Duodenal mucosa (tissue), 2 donors: ENCODE data around the gene BLTP3B.

Source experiments
- H3K27ac ChIP-seq: one replicate; pipeline ENCODE4 v1.7.0; 2013; ENCODE audit warnings: low read depth, low read length
- H3K27me3 ChIP-seq, 2 donors: one replicate each; pipeline ENCODE4 v1.7.0; 2013; ENCODE audit warnings: low read length in 2 of 2, control low read depth in 1 of 2; ENCODE audit not compliant: insufficient read depth in 2 of 2, control insufficient read depth in 1 of 2
- H3K36me3 ChIP-seq, 2 donors: one replicate each; pipeline ENCODE4 v1.7.0; 2013; ENCODE audit warnings: low read length in 2 of 2, control low read depth in 1 of 2; ENCODE audit not compliant: insufficient read depth in 2 of 2, control insufficient read depth in 1 of 2
- H3K4me1 ChIP-seq, 2 donors: one replicate each; pipeline ENCODE4 v1.7.0; 2013; ENCODE audit warnings: low read length in 2 of 2, control low read depth in 1 of 2; ENCODE audit not compliant: insufficient read depth in 2 of 2, control insufficient read depth in 1 of 2
- H3K4me3 ChIP-seq, 2 donors: one replicate each; pipeline ENCODE4 v1.7.0; 2013; ENCODE audit warnings: low read length in 2 of 2, low read depth in 1 of 2
- H3K9ac ChIP-seq, 2 donors: one replicate each; pipeline ENCODE4 v1.7.0; 2013; ENCODE audit warnings: low read length in 2 of 2, low read depth in 1 of 2
- H3K9me3 ChIP-seq, 2 donors: one replicate each; pipeline ENCODE4 v1.7.0; 2013; ENCODE audit warnings: low read length in 2 of 2, control low read depth in 1 of 2; ENCODE audit not compliant: control insufficient read depth in 1 of 2

The BLTP3B gene

DNA sequence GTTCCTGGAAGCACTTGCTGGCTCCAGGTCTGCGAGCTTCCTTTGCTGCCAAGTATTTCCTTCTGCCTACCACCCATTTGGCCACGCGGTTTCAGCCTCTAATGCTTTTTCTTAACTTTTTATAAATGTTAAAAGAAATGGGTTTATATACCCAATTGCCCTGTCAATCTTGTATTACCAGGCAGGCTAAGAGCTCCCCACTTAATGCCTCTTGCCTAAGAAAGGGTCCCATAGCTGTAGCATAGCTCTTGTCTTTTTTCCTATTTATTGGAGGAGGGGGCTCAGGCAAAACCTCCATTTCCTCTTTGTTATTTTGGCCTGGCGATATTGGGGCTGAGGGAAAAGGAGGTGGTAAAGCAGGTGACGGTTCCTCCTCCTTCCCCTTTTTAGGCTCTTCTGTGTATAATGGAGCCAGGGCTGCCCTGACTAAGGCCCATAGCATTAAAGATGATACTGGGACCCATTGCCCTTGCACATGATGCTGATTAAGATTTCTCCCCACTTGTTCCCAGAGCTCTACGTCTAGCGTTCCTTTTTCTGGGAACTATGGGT lies 21.6 kb upstream of the BLTP3B start:
- Histone ChIP-seq H3K9ac (no peak overlapping the region), H3K9me3 (peaks cover 0 to 5% of the 10 kb centered on the region in 2 donors), H3K36me3 (peaks cover 0 to 5% of the 10 kb centered on the region in 2 donors), H3K27ac (no peak overlapping the region), H3K4me3 (peak overlapping the region; percentile 40 to 53), H3K27me3 (no peaks in the 10 kb centered on the region), H3K4me1 (peaks cover 4 to 12% of the 10 kb centered on the region in 2 donors)

DNA sequence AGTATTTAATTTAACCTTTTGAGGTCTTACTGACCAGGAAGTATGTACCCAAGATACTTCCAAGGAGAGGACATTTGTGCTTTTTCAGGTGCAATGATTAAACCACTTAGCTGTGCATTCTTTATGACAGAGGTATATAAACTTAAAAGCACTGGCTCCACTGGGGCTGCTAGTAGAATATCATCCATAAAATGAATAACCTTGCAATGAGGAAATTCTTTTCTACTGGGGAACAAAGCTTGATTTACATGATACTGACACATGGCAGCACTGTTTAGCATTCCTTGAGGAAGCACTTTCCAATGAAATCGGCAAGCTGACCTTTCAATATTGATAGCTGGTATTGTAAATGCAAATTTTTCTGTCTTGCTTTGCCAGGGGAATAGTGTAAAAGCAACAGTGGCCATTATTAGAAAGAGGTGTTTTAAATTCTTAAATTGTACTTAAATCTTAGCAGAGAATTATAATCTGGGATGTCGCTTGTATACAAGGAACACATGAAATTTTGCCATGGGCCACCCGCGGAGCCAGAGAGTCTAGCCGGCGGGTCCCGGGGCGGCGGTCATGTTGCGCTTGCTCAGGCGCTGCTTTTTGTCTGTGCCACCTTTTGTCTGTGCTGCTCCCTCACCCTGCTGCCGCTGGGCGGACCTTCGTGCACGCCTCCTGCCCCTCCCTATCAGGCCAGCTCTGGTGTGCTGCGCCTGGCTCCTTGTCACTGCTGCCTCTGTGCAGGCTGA lies 20.9 kb upstream of the BLTP3B start:
- H3K36me3 ChIP-seq: peaks cover 0 to 5% of the 10 kb centered on the region in 2 donors
- peak overlapping the region; percentile 40 to 53 for H3K4me3 ChIP-seq
- peak overlapping the region in 1 of 2 donors; percentile 12 for H3K9ac ChIP-seq
- H3K27me3 ChIP-seq: no peaks in the 10 kb centered on the region
- H3K27ac ChIP-seq: no peak overlapping the region
- peaks cover 0 to 6% of the 10 kb centered on the region in 2 donors for H3K9me3 ChIP-seq
- peaks cover 4 to 12% of the 10 kb centered on the region in 2 donors for H3K4me1 ChIP-seq

DNA sequence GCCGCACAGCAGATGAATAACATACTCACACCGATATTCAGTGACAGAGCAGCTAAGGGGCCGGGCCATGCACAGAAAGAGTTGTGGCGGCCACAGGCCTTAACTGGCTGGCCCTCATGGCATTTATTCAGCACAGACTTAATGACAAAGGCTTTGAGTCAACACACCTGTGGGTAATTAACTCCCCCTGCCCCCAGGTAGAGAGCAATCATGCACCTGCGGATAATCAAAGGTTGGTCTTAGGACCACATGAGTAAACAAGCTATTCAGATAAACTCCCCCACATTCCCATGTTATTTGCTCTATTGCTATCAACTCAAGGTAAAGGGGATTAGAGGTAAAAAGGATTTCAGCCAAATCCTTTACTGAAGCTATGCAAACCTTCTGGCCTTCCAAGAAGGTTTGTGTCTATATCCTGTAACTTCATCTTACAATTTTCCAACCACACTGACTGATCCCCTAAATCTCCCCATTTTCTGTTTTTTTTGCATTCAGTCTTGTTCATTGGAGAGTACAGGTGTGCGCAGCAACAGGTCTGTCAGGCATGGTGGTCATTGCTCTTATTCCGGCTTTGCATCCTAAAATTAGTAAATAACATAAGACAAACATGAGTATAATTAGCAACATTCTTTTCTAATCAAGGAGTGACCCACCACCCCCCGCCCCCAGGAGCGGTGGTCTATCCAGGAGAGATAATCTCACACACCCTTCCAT lies 16.9 kb upstream of the BLTP3B start:
- Histone ChIP-seq H3K4me1 (peaks cover 4 to 12% of the 10 kb centered on the region in 2 donors), H3K9ac (no peak overlapping the region), H3K36me3 (no peaks in the 10 kb centered on the region), H3K4me3 (no peak overlapping the region), H3K9me3 (peaks cover 0 to 6% of the 10 kb centered on the region in 2 donors), H3K27ac (no peak overlapping the region), H3K27me3 (no peaks in the 10 kb centered on the region)

DNA sequence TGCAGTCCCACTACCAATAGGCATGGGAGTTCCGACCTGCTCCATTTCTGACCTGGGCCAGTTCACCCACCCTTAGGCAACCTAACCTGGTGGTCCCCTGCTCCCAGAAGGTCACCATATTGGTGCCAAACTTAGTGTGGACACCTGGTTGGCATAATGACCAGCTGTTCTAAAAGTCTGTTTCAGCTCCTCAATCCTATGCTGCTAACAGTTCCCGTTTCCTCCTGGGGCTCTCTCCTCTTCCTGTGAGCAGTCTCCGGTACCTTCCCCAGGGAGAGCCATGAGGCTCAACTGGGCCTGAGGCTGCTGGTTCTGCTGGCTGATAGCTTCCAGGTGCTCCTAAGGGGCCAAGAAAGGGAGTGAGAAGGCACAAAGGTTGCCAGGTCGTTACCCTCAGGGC lies 15.9 kb upstream of the BLTP3B start:
- no peaks in the 10 kb centered on the region for H3K27me3 ChIP-seq
- H3K4me3 ChIP-seq: no peak overlapping the region
- H3K36me3 ChIP-seq: no peaks in the 10 kb centered on the region
- no peak overlapping the region for H3K27ac ChIP-seq
- H3K9me3 ChIP-seq: peaks cover 0 to 6% of the 10 kb centered on the region in 2 donors
- peaks cover 0 to 3% of the 10 kb centered on the region in 2 donors for H3K4me1 ChIP-seq
- H3K9ac ChIP-seq: no peak overlapping the region

DNA sequence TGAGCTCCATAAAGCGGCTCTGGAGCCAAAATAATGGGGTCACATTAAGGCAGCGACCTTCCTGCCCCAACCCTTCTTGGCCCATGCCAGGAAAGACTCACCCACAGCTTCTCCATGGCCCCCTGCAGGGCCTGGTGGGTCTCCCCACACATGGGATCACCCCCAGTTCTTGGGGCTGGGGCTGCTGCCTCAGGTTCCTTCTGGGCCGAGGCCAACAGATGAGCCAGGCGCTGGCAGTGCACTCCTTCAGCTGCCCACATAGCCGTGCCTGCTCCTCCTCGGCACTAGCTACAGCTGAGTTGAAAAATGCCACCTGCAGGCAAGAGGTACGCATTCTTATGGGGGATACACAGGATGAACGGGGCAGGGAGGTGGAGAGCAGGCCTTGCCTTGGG lies 14.8 kb upstream of the BLTP3B start:
- Histone ChIP-seq H3K36me3 (no peaks in the 10 kb centered on the region), H3K9me3 (peaks cover 0 to 6% of the 10 kb centered on the region in 2 donors), H3K27ac (no peak overlapping the region), H3K4me3 (no peak overlapping the region), H3K4me1 (no peaks in the 10 kb centered on the region), H3K9ac (no peak overlapping the region), H3K27me3 (no peaks in the 10 kb centered on the region)

DNA sequence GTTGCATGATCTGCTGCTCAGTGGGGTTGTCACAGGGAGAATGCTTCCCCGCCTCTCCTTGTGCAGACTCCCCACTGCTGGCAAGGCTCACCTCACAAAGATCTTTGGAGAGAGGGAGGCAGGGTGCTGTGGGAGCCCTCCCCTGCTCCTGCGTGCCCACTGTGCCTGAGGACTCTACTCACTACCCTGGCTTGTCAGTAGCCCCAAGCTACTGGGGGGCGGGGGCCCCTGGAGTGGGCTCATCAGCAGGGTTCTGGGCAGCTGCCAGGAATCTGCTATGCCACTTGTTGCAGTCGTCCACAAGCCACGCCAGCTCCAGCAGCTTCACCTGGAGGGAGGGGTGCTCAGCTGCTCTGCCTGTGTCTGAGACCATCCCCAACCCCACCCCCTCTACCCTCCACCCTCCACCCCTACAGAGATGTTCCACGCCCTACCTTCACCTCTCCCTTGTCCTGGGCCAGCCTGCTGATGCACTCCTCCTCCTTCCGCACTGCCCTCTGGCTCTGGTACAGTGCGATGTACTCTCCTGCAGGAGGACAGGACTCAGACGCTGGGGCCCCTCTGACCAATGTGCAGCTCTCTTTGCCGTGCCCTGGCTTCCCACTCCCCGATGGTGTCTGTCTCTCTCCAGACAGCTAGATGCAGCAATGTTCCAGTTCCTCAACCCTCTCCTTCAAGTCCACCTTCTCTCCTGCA lies 14.2 kb upstream of the BLTP3B start:
- H3K27me3 ChIP-seq: no peaks in the 10 kb centered on the region
- no peak overlapping the region for H3K9ac ChIP-seq
- H3K4me3 ChIP-seq: no peak overlapping the region
- H3K4me1 ChIP-seq: no peaks in the 10 kb centered on the region
- H3K9me3 ChIP-seq: peaks cover 0 to 6% of the 10 kb centered on the region in 2 donors
- H3K27ac ChIP-seq: no peak overlapping the region
- H3K36me3 ChIP-seq: no peaks in the 10 kb centered on the region

DNA sequence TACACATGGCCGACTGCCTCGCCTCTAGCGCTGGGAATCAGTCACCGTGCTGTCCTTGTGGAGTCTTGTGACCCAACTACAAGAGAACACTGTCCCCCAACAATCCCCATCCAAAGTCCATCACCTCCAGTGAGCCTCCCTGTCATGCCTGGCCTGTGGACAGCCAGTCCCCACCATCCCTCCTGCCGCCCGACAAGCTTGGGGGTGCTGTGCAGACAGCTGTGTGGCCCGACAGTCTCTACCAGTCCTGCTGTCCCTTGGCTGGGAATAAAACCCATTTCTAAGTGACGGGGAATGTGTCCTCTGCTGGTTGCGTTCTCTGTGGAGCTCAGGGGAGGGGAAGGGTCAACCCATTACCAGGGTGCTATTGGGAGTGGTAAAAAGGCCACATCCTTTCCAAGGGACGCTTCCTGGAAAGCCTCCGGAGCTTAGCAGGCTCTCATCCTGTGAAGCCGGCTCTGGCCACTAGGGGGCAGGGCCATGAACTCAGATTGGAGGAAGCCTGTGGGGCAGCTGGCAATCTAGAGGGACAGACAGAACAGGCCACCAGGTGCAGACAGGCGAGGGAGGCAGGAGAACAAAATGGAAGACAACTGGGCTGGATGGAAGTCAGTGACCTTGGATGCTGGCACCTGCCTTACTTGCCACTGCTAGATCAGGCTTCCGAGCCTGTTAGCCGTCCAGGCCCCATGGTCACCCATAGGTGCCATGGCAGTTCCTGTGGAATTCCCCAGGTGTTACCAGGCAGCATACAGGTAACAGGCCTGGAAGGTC lies 12.0 kb upstream of the BLTP3B start:
- Histone ChIP-seq H3K4me3 (no peak overlapping the region), H3K27ac (no peak overlapping the region), H3K9me3 (peaks cover 0 to 5% of the 10 kb centered on the region in 2 donors), H3K27me3 (no peaks in the 10 kb centered on the region), H3K36me3 (no peaks in the 10 kb centered on the region), H3K9ac (no peak overlapping the region), H3K4me1 (no peaks in the 10 kb centered on the region)

DNA sequence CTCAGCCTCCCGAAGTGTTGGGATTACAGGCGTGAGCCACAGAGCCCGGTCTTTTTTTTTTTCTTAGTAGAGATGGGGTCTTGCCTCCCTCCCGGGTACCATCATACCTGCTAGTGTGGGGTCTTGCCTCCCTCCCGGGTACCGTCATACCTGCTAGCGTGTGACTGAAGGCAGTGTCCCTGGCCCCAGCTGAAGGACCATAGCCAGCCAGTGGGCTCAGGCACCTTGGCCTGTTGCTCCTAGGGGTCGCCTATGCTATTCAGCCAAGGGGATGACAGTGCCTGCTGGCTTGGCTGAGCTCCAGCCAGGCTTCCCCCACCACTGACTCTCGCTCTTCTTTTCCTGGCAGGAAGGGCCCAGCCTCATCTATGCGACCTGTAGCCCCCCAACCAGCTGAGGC lies 10.5 kb upstream of the BLTP3B start:
- H3K9ac ChIP-seq: no peak overlapping the region
- no peak overlapping the region for H3K4me3 ChIP-seq
- no peaks in the 10 kb centered on the region for H3K36me3 ChIP-seq
- no peaks in the 10 kb centered on the region for H3K9me3 ChIP-seq
- H3K27ac ChIP-seq: no peak overlapping the region
- H3K4me1 ChIP-seq: no peaks in the 10 kb centered on the region
- no peaks in the 10 kb centered on the region for H3K27me3 ChIP-seq

DNA sequence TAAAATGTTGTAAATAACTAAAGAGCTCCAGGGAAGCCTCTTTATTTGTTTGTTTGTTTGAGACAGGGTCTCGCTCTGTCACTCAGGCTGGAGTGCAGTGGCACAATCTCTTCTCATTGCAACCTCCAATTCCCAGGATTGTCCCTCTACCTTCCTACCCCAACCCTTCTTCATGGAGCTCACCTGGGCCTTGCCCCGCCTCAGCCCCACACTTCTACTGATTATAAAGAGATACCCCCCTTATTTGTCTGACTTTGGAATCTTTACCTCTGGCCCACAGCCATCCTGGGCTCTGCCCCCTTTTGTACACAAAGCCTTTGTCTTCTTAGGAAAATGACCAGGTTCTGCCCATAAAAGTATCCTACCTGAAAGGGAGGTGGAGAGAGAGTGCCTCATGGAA lies 9.1 kb upstream of the BLTP3B start:
- Histone ChIP-seq H3K4me3 (no peak overlapping the region), H3K9me3 (no peaks in the 10 kb centered on the region), H3K9ac (no peak overlapping the region)

More for the DNA sequence above, 9.1 kb upstream of the BLTP3B start:
- Histone ChIP-seq H3K27ac (no peak overlapping the region), H3K36me3 (no peaks in the 10 kb centered on the region), H3K4me1 (no peaks in the 10 kb centered on the region), H3K27me3 (no peaks in the 10 kb centered on the region)
